Measurements from ENCODE around the gene AEN.

DNA sequence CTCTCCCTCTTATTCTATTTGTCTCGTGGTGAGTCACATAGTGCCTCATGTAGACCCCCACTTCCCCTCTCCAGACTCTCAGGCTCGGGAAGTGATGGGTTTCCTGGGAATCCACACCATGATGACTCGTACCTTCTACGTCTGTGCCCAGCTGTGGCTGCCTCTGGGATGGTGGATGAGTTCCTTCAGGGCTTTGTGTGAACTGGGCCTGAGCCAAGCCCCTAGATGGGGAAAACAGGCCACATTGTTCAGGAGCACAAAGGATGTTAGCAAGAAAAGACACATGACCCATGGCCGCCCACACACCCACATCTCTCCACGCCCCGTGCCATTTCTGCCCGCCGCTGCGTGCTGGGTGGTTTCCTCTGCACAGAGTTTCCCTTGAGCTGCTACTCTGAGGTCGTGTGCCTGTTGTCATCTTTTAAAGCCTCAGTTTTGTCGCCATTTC is 28.2 kb downstream of the AEN start:
- TF ChIP-seq, protein P1, sequence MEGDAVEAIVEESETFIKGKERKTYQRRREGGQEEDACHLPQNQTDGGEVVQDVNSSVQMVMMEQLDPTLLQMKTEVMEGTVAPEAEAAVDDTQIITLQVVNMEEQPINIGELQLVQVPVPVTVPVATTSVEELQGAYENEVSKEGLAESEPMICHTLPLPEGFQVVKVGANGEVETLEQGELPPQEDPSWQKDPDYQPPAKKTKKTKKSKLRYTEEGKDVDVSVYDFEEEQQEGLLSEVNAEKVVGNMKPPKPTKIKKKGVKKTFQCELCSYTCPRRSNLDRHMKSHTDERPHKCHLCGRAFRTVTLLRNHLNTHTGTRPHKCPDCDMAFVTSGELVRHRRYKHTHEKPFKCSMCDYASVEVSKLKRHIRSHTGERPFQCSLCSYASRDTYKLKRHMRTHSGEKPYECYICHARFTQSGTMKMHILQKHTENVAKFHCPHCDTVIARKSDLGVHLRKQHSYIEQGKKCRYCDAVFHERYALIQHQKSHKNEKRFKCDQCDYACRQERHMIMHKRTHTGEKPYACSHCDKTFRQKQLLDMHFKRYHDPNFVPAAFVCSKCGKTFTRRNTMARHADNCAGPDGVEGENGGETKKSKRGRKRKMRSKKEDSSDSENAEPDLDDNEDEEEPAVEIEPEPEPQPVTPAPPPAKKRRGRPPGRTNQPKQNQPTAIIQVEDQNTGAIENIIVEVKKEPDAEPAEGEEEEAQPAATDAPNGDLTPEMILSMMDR (IDR thresholded peaks at IDR 0.05 in 2 of 3, conservative IDR thresholded peaks at IDR 0.05 in 1 of 3; ENCODE audit: borderline replicate concordance in 1 of 3, insufficient read depth in 1 of 3, low read depth in 2 of 3, low read length in 2 of 3) = no peak
- TF ChIP-seq POLR2A (IDR thresholded peaks at IDR 0.05; ENCODE audit: borderline replicate concordance, extremely low read depth, insufficient read depth, insufficient read length) = no peak
- peak; percentile 3 for TF ChIP-seq FOSL1 (IDR thresholded peaks at IDR 0.05; ENCODE audit: low read depth)
- no peak for TF ChIP-seq EZH2 (IDR thresholded peaks at IDR 0.05)
- TF ChIP-seq, protein P2, sequence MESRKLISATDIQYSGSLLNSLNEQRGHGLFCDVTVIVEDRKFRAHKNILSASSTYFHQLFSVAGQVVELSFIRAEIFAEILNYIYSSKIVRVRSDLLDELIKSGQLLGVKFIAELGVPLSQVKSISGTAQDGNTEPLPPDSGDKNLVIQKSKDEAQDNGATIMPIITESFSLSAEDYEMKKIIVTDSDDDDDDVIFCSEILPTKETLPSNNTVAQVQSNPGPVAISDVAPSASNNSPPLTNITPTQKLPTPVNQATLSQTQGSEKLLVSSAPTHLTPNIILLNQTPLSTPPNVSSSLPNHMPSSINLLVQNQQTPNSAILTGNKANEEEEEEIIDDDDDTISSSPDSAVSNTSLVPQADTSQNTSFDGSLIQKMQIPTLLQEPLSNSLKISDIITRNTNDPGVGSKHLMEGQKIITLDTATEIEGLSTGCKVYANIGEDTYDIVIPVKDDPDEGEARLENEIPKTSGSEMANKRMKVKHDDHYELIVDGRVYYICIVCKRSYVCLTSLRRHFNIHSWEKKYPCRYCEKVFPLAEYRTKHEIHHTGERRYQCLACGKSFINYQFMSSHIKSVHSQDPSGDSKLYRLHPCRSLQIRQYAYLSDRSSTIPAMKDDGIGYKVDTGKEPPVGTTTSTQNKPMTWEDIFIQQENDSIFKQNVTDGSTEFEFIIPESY (IDR thresholded peaks at IDR 0.05; ENCODE audit: extremely low read depth, insufficient replicate concordance, low read length) = no peak
